Measurements from ENCODE around the gene AHNAK. TPM values are rescaled to one million over a fixed set of nuclear protein-coding genes. Genes with fewer than 3 reads are reported as not detected.
"Not testable (repeated sequence)": the region's sequence is repeated elsewhere in the genome, so short reads cannot be mapped to it uniquely, and the experiment has no call there.

Gene AHNAK
- polyA plus RNA-seq, 1 experiment = 231 TPM

GRCh38 chr11:62567018-62567633 is 20.5 kb upstream of the AHNAK start:
- TF ChIP-seq CTCF (IDR thresholded peaks at IDR 0.05; ENCODE audit: low read depth, low read length) = no peak
- no peak overlapping the region for H3K27ac ChIP-seq (ENCODE audit: low read depth, low read length)
- no peak overlapping the region for H3K4me3 ChIP-seq (ENCODE audit: low read depth, low read length)
- no peaks in the 10 kb centered on the region for H3K27me3 ChIP-seq (ENCODE audit: control insufficient read depth, insufficient read depth, low read length)
- no peaks in the 10 kb centered on the region for H3K9me3 ChIP-seq (ENCODE audit: control insufficient read depth, insufficient read depth, low read length)
- ChIA-PET POLR2A (interaction anchor here (1.1 to 2.0 kb wide), 2 partner anchors 61 to 98 kb away, joined by 3 to 4 read pairs; partner anchors contain the start of genes C11orf98 and CSKMT), CTCF (interaction anchor here (0.5 to 1.4 kb wide), 3 partner anchors 142 to 227 kb away, joined by 4 to 5 read pairs (median 5); no protein-coding TSS in a partner anchor)
- DNase-seq (ENCODE audit: low read depth, low spot score) = no peak

- DNase-seq (ENCODE audit: low read depth, low spot score) = no peak
- Histone ChIP-seq H3K27ac (ENCODE audit: low read depth, low read length) (no peak overlapping the region), H3K4me3 (ENCODE audit: low read depth, low read length) (no peak overlapping the region), H3K27me3 (ENCODE audit: control insufficient read depth, insufficient read depth, low read length) (no peaks in the 10 kb centered on the region), H3K9me3 (ENCODE audit: control insufficient read depth, insufficient read depth, low read length) (no peaks in the 10 kb centered on the region)
- CTCF ChIA-PET = interaction anchor here (0.6 kb wide), 1 partner anchor 141 kb away, joined by 3 read pairs; no protein-coding TSS in a partner anchor
- POLR2A ChIA-PET = interaction anchor here (0.6 to 1.2 kb wide), 3 partner anchors 8 to 62 kb away, joined by 3 to 7 read pairs (median 5); partner anchors contain the start of gene EEF1G
- no peak for TF ChIP-seq CTCF (IDR thresholded peaks at IDR 0.05; ENCODE audit: low read depth, low read length)
These were observed 19.6 kb upstream of the AHNAK start for GRCh38 chr11:62566247-62566646.

GRCh38 chr11:62565100-62565802 is 18.6 kb upstream of the AHNAK start:
- H3K9me3 ChIP-seq (ENCODE audit: control insufficient read depth, insufficient read depth, low read length) = no peaks in the 10 kb centered on the region

GRCh38 chr11:62561677-62562230 is 15.1 kb upstream of the AHNAK start:
- not testable (repeated sequence) for DNase-seq (ENCODE audit: low read depth, low spot score); H3K9me3 ChIP-seq (ENCODE audit: control insufficient read depth, insufficient read depth, low read length); H3K4me3 ChIP-seq (ENCODE audit: low read depth, low read length); H3K27me3 ChIP-seq (ENCODE audit: control insufficient read depth, insufficient read depth, low read length)
- POLR2A ChIA-PET = interaction anchor here (1.3 to 2.0 kb wide), 4 partner anchors 13 to 110 kb away, joined by 4 to 29 read pairs (median 12); partner anchors contain the start of genes C11orf98, CSKMT, EEF1G and LBHD1
- CTCF ChIA-PET = interaction anchor here (1.0 to 7.9 kb wide), 9 partner anchors 8 to 168 kb away, joined by 3 to 120 read pairs (median 19); partner anchors contain the start of genes AHNAK and EEF1G
- H3K27ac ChIP-seq (ENCODE audit: low read depth, low read length) = peak overlapping the region; percentile 31

More at GRCh38 chr11:62565100-62565802, 18.6 kb upstream of the AHNAK start:
- H3K27ac ChIP-seq (ENCODE audit: low read depth, low read length) = no peak overlapping the region
- H3K4me3 ChIP-seq (ENCODE audit: low read depth, low read length) = no peak overlapping the region
- ChIA-PET POLR2A (interaction anchor here (0.8 to 1.2 kb wide), 3 partner anchors 9 to 100 kb away, joined by 3 to 7 read pairs (median 3); partner anchors contain the start of genes C11orf98, CSKMT and EEF1G), CTCF (interaction anchor here (0.6 to 0.8 kb wide), 2 partner anchors 48 to 141 kb away, joined by 3 to 6 read pairs; no protein-coding TSS in a partner anchor)
- DNase-seq (ENCODE audit: low read depth, low spot score) = no peak
- no peak for TF ChIP-seq CTCF (IDR thresholded peaks at IDR 0.05; ENCODE audit: low read depth, low read length)
- H3K27me3 ChIP-seq (ENCODE audit: control insufficient read depth, insufficient read depth, low read length) = no peaks in the 10 kb centered on the region

- DNase-seq (ENCODE audit: low read depth, low spot score) = peak; percentile 97
- no peak overlapping the region for H3K4me3 ChIP-seq (ENCODE audit: low read depth, low read length)
- peak; percentile 95 for TF ChIP-seq CTCF (IDR thresholded peaks at IDR 0.05; ENCODE audit: low read depth, low read length)
- H3K9me3 ChIP-seq (ENCODE audit: control insufficient read depth, insufficient read depth, low read length) = no peaks in the 10 kb centered on the region
- peak overlapping the region; percentile 65 for H3K27ac ChIP-seq (ENCODE audit: low read depth, low read length)
- H3K27me3 ChIP-seq (ENCODE audit: control insufficient read depth, insufficient read depth, low read length) = no peaks in the 10 kb centered on the region
- ChIA-PET CTCF (interaction anchor here (0.5 to 7.9 kb wide), 32 partner anchors 9 to 181 kb away, joined by 3 to 120 read pairs (median 5); partner anchors contain the start of genes AHNAK, EEF1G, SCGB1A1 and TUT1), POLR2A (interaction anchor here (0.5 to 2.0 kb wide), 15 partner anchors 11 to 269 kb away, joined by 3 to 29 read pairs (median 6); partner anchors contain the start of genes AHNAK, C11orf98, CSKMT and EEF1G)
These were observed 14.0 kb upstream of the AHNAK start for GRCh38 chr11:62560566-62561103.

GRCh38 chr11:62559626-62560025 is 13.0 kb upstream of the AHNAK start:
- H3K4me3 ChIP-seq (ENCODE audit: low read depth, low read length); H3K9me3 ChIP-seq (ENCODE audit: control insufficient read depth, insufficient read depth, low read length); H3K27me3 ChIP-seq (ENCODE audit: control insufficient read depth, insufficient read depth, low read length); DNase-seq (ENCODE audit: low read depth, low spot score): not testable (repeated sequence)
- ChIA-PET POLR2A (interaction anchor here (0.9 to 2.0 kb wide), 3 partner anchors 13 to 165 kb away, joined by 5 to 29 read pairs (median 9); partner anchors contain the start of genes AHNAK and EEF1G), CTCF (interaction anchor here (0.7 to 7.9 kb wide), 11 partner anchors 8 to 166 kb away, joined by 3 to 120 read pairs (median 12); partner anchors contain the start of genes AHNAK and SCGB1A1)
- peak overlapping the region; percentile 61 for H3K27ac ChIP-seq (ENCODE audit: low read depth, low read length)
